Parathyroid adenoma (tissue), 2 donors: Measurements from ENCODE around the gene CGN.

Experiments used
- H2AFZ ChIP-seq: fragments of 300-600 bp; sonication (generic); one replicate; pipeline ENCODE4 v1.7.0; 2017; ENCODE audit warnings: antibody characterized with exemption, mild to moderate bottlenecking
- H3K27ac ChIP-seq: fragments of 300-600 bp; sonication (generic); one replicate; pipeline ENCODE4 v1.7.0; 2017
- H3K27me3 ChIP-seq: fragments of 300-600 bp; sonication (generic); one replicate; pipeline ENCODE4 v1.7.0; 2017; ENCODE audit warnings: low read length; ENCODE audit not compliant: control insufficient read depth, insufficient read depth
- H3K36me3 ChIP-seq: fragments of 300-600 bp; sonication (generic); one replicate; pipeline ENCODE4 v1.7.0; 2017; ENCODE audit warnings: low read length; ENCODE audit not compliant: control insufficient read depth, insufficient read depth
- H3K4me1 ChIP-seq: fragments of 300-600 bp; sonication (generic); one replicate; pipeline ENCODE4 v1.7.0; 2017; ENCODE audit warnings: control low read depth
- H3K4me2 ChIP-seq: fragments of 300-600 bp; sonication (generic); one replicate; pipeline ENCODE4 v1.7.0; 2017; ENCODE audit warnings: low read length
- H3K4me3 ChIP-seq: fragments of 300-600 bp; sonication (generic); one replicate; pipeline ENCODE4 v1.7.0; 2017; ENCODE audit warnings: low read depth, low read length
- H3K79me2 ChIP-seq: fragments of 300-600 bp; sonication (generic); one replicate; pipeline ENCODE4 v1.7.0; 2017; ENCODE audit warnings: control low read depth
- H3K9ac ChIP-seq: fragments of 300-600 bp; sonication (generic); one replicate; pipeline ENCODE4 v1.7.0; 2017; ENCODE audit warnings: mild to moderate bottlenecking
- H3K9me3 ChIP-seq: fragments of 300-600 bp; sonication (generic); one replicate; pipeline ENCODE4 v1.7.0; 2017; ENCODE audit warnings: low read length; ENCODE audit not compliant: control insufficient read depth
- CTCF ChIP-seq: fragments of 300-600 bp; sonication (generic); IDR thresholded peaks from one replicate; pipeline ENCODE4 v1.7.0; 2017; ENCODE audit warnings: antibody characterized with exemption, mild to moderate bottlenecking
- donor health status: primary hyperparathyroidism.

The CGN gene

GRCh38 chr1:151546011-151546925 lies 35.1 kb downstream of the CGN start:
- peaks cover 5% of the 10 kb centered on the region for H3K4me1 ChIP-seq

DNA sequence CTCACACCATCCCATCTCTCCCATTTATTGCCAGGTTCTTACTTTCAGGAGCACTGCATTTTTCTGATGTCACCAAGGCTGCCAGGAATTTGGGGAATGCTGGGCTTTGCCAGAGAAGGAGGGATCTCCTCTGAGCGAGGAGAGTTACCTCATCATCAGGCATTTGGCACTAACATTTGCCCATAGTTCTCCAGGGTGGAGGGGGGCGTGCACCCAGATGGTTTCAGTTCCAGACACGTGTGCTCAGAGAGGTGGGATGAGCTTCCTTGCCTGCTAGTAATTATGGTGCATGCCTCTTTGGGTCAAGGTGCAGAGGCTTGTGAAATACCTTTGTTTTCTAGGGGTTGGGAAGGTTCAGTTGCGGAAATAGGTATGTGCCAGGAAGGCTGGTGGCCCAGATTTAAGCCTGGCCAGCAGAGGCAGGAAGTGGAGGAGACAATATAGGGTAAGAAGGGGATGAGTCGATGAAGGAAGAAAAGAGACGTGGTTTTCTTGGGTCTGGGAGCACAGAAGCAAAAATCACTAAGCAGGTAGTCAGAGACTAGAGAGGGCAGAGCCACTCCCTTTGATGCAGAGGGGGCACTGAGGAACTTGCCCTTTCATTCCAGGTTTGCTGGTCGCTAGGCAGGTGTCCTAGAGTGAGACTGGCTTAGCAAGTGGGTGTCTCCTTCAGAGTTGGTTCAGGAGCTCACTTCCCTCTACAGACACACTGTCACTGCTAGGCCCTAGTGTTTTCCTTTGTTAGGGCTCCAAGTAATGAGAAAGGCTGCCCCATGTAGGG lies 36.1 kb downstream of the CGN start:
- H3K4me1 ChIP-seq: peaks cover 5% of the 10 kb centered on the region
- peak overlapping the region; percentile 29 for H3K27ac ChIP-seq
- TF ChIP-seq CTCF: no peak

More at GRCh38 chr1:151546011-151546925, 35.1 kb downstream of the CGN start:
- no peaks in the 10 kb centered on the region for H3K9me3 ChIP-seq
- TF ChIP-seq CTCF: no peak
- no peak overlapping the region for H3K4me2 ChIP-seq
- no peak overlapping the region for H2AFZ ChIP-seq
- H3K4me3 ChIP-seq: no peak overlapping the region
- H3K36me3 ChIP-seq: no peaks in the 10 kb centered on the region
- H3K27ac ChIP-seq: no peak overlapping the region
- H3K79me2 ChIP-seq: peaks cover 7% of the 10 kb centered on the region
- no peaks in the 10 kb centered on the region for H3K27me3 ChIP-seq
- no peak overlapping the region for H3K9ac ChIP-seq

DNA sequence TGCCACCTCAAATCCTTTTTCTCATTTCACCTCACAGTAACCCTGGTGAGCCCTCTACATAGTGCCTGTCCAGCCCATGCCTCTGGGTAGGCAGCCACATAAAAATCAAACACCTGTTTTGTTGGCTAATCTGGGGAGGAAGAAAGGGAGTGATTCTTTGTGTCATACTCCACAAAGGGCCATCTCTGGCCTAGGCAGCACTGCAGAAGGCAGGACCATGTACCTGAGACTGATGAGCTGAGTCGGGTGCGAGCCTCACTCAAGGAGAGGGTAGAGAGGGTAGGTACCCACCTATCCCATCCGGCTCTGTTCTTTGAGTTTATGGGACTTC lies 36.7 kb downstream of the CGN start:
- TF ChIP-seq CTCF: no peak
- Histone ChIP-seq H3K4me2 (no peak overlapping the region), H3K9ac (no peak overlapping the region), H3K27me3 (no peaks in the 10 kb centered on the region), H3K36me3 (no peaks in the 10 kb centered on the region), H3K4me1 (peaks cover 5% of the 10 kb centered on the region), H3K9me3 (no peaks in the 10 kb centered on the region), H3K79me2 (peaks cover 8% of the 10 kb centered on the region), H3K27ac (no peak overlapping the region), H3K4me3 (no peak overlapping the region), H2AFZ (no peak overlapping the region)

More for the DNA sequence above, 36.1 kb downstream of the CGN start:
- H3K9ac ChIP-seq: no peak overlapping the region
- no peak overlapping the region for H3K4me2 ChIP-seq
- H3K9me3 ChIP-seq: no peaks in the 10 kb centered on the region
- no peaks in the 10 kb centered on the region for H3K36me3 ChIP-seq
- H3K4me3 ChIP-seq: no peak overlapping the region
- H3K79me2 ChIP-seq: peaks cover 8% of the 10 kb centered on the region
- H3K27me3 ChIP-seq: no peaks in the 10 kb centered on the region
- H2AFZ ChIP-seq: no peak overlapping the region

DNA sequence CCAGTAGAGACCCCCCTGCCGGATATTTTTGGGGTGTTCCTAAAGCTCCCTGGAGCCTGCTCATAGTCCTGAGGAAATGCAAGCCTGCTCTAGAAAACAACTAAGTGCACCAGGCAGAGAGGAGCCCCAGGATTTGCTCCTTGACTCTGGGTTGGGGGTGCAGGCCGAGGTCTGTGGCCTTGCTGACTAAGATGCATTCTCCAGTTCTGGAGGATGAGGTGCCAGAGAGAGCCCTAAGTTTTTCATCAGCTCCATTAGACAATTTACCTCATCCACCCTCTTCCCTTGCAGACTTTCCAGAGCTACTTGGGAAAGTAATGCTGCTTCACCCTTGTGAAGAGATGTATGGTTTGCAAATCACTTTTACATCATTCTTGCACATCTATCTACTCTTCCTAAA lies 38.0 kb downstream of the CGN start:
- Histone ChIP-seq H3K9me3 (no peaks in the 10 kb centered on the region), H3K4me3 (no peak overlapping the region), H3K27ac (no peak overlapping the region), H3K4me1 (peaks cover 5% of the 10 kb centered on the region), H3K27me3 (no peaks in the 10 kb centered on the region), H3K9ac (no peak overlapping the region), H3K79me2 (peaks cover 8% of the 10 kb centered on the region), H3K36me3 (no peaks in the 10 kb centered on the region), H2AFZ (no peak overlapping the region), H3K4me2 (peak overlapping the region; percentile 33)
- TF ChIP-seq CTCF: no peak
